GM23338 (cell line): ENCODE results near the gene DNAH6. TPM values are rescaled to one million over a fixed set of nuclear protein-coding genes. Genes with fewer than 3 reads are reported as not detected.

ENCODE experiments used
- CTCF ChIP-seq, 2 experiments: fragments of 200-600 bp in 1 of 2; sonication (generic) in 1 of 2; conservative IDR thresholded peaks; 2 replicates each; pipeline versions ENCODE4 v1.5.1 to v1.6.1; 2016 to 2017; ENCODE audit warnings: antibody characterized with exemption in 2 of 2, low read depth in 2 of 2, mild to moderate bottlenecking in 2 of 2, moderate library complexity in 1 of 2
- JUNB ChIP-seq: IDR thresholded peaks from one replicate; pipeline ENCODE4 v1.6.1; 2016; ENCODE audit warnings: antibody characterized with exemption; ENCODE audit not compliant: unreplicated experiment
- POLR2AphosphoS5 ChIP-seq: IDR thresholded peaks from 2 replicates; pipeline ENCODE4 v1.6.1; 2016; ENCODE audit warnings: antibody characterized with exemption, low read depth
- STAT1 ChIP-seq: IDR thresholded peaks from one replicate; pipeline ENCODE4 v1.6.1; 2016; ENCODE audit warnings: antibody characterized with exemption; ENCODE audit not compliant: unreplicated experiment
- ZNF114 ChIP-seq: fragments of 250-450 bp; sonication (Bioruptor Pico); IDR thresholded peaks from 2 replicates; pipeline ENCODE4 v1.5.0; 2020; ENCODE audit warnings: mild to moderate bottlenecking, moderate library complexity
- ZNF331 ChIP-seq: fragments of 250-450 bp; sonication (Bioruptor Pico); IDR thresholded peaks from 2 replicates; pipeline ENCODE4 v1.5.0; 2020; ENCODE audit warnings: low read depth, mild to moderate bottlenecking, moderate library complexity
- ZNF462 ChIP-seq: fragments of 250-450 bp; sonication (Bioruptor Pico); IDR thresholded peaks from 2 replicates; pipeline ENCODE4 v1.5.0; 2020; ENCODE audit warnings: mild to moderate bottlenecking, moderate library complexity
- polyA plus RNA-seq: library from polyadenylated mRNA; unstranded; fragments of >200 nt; fragmentation: Nextera tagmentation; extraction: Ambion mirVana; gene quantifications from 2 replicates; pipeline ENCODE4 v1.2.1, GENCODE V29; 2016
- total RNA-seq: library from RNA; depleted of rRNA; stranded (reverse); fragments of >200 nt; shearing (Covaris generic); gene quantifications from 2 replicates; pipeline ENCODE4 v1.2.3, GENCODE V29; 2014
- TF ChIP-seq, protein P1 (sequence below): IDR thresholded peaks from 2 replicates; pipeline ENCODE4 v1.6.1; 2016; ENCODE audit warnings: antibody characterized with exemption

The DNAH6 gene
- total and polyA plus RNA-seq, 2 experiments from 2014 or later: 0.27 to 0.31 TPM

DNA sequence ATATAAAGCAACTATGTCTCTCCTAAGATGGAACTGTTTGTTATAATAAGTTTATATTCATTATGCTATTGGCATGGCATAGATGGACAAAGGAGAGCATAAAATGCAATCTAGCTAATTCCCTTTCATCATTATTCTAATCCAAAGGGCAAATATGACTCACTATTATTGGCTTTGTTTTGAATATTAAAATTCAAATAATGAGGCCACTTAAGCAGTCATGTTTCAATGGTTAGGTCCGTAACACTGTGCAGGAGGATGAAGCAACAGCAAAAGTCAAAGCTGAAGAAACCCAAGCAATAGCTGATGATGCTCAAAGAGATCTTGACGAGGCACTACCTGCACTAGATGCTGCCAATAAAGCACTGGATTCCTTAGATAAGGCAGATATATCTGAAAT lies 187.5 kb downstream of the DNAH6 start (continued):
- TF ChIP-seq ZNF462 (no peak), STAT1 (no peak), JUNB (no peak), CTCF (conservative IDR thresholded peaks at IDR 0.05; ENCODE audit: low read depth in 2 of 2) (no peak), ZNF331 (no peak), POLR2AphosphoS5 (no peak), ZNF114 (CRISPR knock-in tag) (no peak)
- TF ChIP-seq, protein P1, sequence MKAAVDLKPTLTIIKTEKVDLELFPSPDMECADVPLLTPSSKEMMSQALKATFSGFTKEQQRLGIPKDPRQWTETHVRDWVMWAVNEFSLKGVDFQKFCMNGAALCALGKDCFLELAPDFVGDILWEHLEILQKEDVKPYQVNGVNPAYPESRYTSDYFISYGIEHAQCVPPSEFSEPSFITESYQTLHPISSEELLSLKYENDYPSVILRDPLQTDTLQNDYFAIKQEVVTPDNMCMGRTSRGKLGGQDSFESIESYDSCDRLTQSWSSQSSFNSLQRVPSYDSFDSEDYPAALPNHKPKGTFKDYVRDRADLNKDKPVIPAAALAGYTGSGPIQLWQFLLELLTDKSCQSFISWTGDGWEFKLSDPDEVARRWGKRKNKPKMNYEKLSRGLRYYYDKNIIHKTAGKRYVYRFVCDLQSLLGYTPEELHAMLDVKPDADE: no peak
